Fibroblast of skin of back (primary cell): ENCODE results near the gene RNLS.
"Not testable (repeated sequence)": the region's sequence is repeated elsewhere in the genome, so short reads cannot be mapped to it uniquely, and the experiment has no call there.

Source experiments
- DNase-seq: peaks from one replicate; pipeline ENCODE4 v3.0.0-alpha.2; 2013

Gene RNLS

DNA sequence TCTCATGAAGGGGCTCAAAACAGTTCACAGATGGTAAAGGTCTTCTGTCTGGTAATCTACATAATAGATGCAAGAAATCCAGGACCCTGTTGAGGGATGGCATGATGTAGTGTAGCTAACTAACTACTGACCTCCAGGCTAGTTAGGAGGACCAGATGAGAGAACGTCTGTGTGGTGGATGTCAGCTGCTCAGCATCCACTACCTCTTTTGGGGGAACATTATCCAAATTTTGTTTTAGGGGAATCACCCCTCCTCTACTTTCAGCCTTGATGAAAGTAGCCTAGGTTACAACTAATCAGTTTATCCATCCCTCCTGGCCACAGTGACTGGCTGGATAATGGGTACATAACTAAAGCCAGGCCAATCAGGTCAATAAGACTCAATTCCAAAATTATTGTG lies 246.0 kb downstream of the RNLS start:
- DNase-seq, result no peak

DNA sequence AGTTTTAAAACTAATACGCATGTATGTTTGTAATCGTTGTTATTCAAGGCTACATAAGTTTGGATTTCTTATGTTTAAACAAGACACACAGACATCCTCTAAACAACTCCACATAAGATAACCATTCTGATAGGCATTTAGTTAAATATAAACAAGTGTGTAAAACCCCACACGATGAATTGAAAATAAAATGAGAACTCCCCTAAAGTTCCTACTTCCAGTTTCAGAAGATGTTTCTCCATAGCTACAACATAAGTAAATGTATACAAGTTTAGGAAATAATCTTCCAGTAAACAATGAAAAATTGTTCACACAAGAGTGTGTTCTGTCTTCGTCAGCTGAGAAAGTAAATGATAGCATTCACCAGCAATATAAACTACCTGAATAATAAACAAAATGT lies 246.8 kb downstream of the RNLS start:
- DNase-seq, result no peak

DNA sequence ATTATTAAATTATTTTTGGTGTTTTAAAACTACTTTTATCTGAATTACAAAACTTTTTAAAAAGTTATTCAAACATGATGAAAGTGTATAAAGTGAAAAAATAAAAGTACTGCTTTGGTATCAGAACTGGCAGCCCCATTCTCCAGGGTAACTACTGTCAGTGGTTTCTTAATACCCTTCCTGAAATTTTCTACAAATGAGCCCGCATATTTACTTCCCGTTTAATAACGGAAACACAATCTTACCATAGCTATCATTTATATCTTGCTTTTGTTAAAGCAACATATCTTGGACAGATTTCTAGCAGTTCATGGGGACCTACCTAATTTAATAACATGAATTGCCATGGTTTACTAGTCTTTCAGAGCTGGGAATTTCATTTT lies 249.9 kb downstream of the RNLS start:
- no peak for DNase-seq

DNA sequence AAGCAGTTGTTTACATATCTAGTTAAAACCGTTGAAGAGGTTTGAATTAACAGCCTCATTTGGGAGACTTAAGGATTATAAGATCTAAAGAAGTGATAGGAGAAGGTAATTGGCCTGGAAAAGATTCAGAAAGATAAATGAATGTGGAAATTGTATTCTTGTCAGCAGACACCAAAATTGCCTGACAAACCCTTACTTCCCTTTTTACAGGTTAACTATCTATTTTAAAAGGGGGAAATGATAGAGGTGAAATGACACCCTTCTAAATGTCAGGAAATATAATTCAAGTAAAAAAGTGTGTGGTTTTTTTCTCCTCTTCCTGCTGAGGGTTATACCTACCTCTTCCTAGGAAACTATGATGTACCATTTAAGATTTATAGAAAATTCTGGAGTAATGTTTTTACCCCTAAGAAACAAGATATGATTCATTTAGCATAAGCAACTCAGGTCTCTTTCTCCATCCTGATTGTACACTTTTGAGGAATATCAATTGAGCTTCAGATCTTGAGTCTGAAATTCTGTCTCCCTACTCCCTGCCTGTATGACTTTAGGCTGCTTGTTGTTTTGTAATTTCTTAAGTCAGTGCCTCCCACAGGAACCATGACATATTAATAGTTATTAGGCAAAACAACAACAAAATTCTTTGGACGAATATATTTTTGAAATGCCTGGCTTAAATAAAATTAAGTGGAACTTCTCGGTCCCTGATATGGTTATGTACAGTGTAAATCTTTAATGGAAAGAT lies 250.4 kb downstream of the RNLS start:
- no peak for DNase-seq

DNA sequence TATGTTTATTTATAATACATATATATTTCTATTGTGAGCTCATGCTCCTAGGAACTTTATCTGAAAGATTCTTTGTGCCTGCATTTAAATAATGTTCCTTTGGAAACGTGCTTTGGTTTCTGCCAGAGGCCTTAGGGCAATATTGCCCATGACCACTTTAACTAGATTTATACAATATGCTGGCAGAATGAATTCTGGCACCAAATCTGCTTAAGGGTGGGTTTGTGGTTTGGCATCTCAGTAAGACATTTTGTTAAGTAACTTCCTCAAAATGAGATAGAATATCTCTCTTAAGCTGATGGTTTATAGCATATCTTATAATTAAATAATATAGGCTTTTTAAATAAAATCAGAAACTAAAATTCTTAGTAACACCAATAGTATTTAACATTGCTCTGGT lies 252.9 kb downstream of the RNLS start:
- no peak for DNase-seq

DNA sequence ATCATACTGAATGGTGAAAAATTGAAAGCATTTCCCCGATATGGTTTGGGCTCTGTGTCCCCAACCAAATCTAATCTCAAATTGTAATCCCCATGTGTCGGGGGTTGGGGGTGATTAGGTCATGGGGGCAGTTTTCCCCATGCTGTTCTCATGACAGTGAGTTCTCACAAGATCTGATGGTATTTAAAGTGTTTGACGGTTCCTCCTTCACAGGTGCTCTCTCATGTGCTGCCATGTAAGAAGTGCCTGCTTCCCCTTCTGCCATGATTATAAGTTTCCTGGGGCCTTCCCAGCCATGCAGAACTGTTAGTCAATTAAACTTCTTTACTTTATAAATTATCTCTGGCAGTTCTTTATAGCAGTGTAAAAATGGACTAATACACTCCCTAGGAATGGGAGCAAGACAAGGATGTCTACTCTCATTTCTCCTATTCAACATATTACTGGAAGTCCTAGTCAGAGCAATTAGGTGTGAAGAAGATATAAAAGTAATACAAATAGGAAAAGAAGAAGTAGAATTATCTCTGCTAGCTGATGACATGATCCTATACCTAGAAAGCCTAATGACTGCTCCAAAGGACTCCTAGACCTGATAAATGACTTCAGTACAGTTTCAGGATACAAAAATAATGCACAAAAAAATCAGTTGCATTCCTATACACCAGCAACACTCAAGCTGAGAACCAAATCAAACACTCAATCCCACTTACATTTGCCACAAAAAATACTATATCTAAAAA lies 260.6 kb downstream of the RNLS start:
- no peak for DNase-seq

DNA sequence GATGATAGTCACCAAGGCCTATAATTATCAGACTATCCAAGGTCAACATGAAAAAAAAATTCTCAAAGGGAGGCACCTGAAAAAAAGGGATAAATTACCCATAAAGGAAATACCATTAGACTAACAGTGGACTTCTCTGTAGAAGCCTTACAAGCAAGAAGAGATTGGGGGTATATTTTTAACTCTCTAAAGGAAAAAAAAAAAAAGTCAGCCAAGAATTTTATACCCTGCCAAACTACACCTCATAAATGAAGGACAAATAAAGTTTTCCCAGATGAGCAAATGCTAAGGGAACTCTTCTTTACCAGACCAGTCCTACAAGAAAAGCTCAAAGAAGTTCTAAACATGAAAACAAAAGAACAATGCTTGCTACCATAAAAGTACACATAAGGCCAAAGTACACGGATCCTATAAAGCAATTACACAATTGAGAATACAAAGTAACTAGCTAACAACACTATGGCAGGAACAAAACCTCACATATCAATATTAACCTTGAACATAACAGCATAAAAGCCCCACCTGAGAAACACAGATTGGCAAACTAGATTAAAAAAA lies 263.1 kb downstream of the RNLS start:
- no peak for DNase-seq

DNA sequence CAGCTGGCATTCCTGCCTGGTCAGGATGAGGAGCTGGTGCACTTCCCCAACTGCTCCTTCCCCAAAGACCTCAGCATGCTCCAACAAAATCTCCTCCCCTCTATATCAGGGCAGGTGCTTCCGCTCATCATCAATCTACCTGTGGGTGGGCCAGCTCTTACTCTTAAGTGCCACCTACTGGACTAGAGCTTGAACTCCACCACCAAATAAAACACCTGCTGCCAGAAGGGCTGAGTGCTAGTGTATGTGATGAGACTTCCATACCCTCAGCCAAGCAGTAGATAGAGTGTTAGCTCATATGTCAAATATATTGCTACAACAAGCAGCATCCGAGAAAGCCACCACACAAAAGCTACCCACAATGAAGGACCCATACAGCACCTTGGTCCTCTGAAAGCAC lies 264.3 kb downstream of the RNLS start:
- DNase-seq, result no peak

DNA sequence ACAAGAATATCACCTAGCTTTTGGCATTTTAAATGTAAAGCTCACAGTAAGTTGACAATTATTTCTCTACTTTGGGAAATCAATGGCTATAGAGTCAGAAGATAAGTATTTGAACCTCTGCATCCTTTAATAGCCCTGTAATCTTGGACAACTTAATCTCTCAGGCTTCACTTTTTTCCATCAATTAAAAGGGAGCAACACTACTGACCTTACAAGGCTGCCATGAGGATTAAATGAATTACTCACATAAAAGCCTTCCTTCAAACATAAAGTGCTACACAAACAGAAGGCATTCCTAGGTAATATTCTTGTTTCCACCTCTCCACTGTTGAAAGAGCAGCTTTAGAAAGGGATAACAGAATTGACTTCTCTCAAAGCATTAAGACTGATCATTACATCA lies 266.0 kb downstream of the RNLS start:
- no peak for DNase-seq

DNA sequence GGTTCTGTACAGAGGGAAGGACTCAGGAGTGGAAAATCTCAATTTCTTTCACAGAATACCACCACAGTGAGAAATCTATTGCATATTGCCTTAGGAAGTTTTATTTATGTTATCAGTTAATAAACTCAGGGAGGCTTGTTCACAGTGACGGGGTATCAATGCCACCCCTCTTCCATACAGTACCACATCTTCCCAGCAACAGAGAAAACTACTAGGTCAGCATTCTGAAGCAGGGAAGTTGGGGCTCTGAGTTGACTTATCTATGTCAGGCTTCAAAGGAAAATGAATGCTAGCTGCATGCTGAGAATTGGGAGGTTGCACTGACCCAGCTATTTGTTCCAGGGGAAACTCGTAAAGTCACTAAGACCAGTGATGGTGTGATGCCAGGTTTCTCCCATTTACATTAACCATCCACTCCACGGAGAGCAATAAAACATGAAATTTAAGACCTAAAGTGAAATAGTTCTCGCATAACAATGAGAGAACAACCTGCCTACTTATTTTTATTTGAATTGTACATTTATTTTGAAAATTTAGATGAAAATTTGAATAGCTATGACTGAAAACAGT lies 266.7 kb downstream of the RNLS start:
- DNase-seq, result no peak

DNA sequence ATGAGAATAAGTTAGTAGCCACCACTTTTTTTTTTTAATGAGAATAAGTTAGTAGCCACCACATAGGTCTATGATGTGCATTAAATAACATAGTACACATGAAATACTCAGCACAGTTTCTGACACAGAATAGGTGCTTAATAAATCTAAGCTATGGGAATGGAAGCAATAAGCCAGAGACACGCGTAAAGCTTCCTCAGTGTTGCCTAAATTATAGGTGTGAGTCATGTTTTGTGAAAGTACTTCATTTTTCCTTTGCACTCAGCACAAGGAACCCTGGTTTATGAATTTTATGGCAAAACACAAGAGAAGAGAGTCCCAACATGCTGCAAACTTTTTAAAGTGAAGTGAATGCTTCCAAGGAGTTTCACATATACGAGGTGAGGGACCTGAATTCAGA lies 267.4 kb downstream of the RNLS start:
- DNase-seq, result no peak

DNA sequence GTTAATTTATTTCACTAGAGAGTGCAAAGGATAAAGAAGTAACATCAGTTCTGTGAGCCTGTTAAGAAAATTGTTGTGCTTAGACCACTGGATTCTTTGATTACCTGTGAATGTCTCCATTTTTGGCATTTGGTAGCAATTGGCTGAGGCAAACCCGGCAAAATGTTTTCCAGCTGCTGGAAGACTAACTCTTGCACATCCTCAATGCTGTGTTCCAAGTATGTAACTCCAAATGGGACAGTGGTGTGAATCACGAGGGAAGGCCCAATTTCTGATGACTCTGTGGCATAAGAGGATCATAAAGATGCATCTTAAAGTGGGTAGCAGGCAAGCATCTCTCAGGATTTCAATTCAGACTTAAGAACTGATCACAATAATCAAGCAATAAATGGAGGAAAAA lies 268.8 kb downstream of the RNLS start:
- no peak for DNase-seq

DNA sequence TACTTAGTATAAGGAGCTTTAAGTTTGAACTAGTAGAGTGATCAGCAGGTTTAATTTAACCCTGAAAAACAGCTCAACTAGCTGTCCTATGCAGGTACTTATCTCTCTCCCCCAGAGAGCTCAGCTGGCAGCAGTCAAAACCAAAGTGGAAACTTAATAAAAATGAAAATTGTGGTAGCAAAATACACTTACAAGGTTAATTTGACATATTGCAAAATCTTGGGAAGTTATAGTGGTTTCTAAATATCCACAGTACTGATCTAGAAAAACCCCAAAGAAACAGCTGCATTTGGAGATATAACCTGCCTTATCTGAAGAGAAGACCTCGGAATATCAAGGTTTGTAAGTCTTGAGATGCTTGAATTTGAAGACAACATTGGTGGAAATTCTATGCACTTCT lies 269.2 kb downstream of the RNLS start:
- DNase-seq, result no peak

DNA sequence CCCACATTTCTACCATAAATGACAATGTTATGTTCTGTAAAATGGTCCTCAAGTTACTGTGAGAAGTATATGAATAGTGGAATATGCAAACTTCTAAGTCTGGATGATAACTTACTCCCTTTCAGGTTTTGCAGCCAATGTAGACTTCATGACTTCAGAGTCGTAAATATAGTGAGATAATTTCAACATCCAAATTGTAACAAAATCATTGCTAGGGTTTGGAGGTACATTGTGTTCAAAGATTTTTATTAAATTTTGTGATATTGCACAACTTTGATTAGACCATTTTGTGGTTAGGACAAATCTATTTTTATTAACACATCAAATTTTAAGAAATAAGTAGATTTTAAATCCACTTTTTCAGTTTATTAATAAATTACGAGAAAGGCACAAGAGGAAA lies 270.3 kb downstream of the RNLS start:
- no peak for DNase-seq

DNA sequence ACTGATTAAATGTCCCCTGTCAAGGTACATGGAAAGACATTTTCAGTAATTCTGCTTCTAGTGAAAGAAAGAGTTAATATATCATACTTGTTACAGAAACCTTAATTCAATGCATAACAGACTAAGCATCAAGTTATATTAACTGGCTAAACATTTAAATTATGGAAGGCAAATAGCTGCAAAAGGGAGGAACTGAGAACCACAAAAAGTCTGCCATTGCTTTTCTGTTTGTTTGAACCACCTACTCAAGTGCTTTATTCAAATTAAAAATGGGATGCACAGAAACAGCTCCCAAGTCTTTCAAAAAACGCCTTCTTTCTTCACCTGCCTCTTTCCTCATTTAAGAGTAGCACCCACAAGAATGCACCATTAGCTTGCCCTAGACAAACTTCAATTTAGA lies 271.9 kb downstream of the RNLS start:
- no peak for DNase-seq

DNA sequence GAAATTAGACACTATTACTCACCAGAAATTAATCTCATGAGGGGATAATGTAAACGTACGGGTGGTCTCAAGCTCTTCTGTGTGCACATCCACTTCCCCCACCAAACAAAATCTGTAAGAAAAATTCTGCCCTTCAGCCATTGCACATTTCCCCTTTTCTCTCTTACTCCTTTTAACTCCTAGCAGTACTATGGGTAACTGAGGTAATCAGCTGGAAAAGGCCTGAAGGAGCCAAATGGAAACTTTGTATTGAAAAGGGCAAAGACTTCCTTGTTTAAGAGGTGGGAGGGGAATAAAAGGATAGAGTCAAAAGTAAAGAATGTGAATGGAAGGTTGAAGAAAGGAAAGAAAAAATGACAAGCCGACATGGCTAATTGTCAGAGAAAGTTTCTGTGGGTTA lies 273.8 kb downstream of the RNLS start:
- no peak for DNase-seq

DNA sequence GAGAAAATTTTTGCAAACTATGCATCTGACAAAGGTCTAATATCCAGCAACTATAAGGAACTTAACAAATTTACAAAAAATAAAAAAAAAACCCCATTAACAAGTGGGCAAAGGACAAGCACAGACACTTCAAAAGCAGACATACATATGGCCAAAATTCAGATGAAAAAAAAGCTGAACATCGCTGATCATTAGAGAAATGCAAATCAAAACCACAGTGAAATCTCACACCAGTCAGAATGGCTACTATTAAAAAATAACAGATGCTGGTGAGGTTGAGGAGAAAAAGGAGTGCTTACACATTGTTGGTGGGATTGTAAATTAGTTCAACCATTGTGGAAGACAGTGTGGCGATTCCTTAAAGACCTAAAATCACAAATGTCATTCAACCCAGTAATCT lies 274.8 kb downstream of the RNLS start:
- not testable (repeated sequence) for DNase-seq

DNA sequence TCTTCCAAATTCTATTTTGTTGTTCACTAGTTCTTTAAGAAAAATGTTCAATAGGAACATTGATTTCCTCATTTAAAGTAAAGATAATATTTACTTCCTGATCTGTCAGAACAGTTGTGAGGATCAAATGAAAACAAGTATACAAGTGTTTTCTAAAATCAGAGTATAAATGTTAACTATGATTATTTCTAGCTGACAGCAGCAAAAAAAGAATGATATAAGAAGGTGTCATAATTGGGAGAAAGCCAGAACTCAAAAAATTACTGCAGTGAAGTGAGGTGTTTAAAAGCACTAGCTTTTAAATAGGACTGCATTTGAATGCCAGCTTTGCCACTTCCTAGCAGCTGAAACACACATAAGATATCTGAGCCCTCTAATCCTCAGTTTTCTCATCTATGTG lies 283.3 kb downstream of the RNLS start:
- no peak for DNase-seq

DNA sequence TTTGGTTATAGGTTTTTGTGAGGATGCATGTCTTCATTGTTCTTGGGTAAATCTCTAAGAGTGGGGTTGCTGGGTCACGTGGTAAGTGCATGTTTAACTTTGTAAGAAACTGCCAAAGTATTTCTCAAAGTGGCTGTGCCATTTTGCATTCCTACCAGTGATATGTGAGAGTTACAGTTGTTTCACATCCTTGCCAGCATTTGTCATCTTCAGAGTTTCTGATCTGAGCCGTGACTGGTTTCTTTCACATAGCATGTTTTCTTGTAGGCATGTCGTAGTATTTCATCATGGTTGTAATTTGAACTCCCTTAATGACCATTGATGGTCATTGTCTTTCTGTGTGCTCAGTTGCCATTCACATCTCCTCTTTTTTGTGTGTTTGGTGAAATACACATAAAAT lies 286.0 kb downstream of the RNLS start:
- peak; percentile 17 for DNase-seq

DNA sequence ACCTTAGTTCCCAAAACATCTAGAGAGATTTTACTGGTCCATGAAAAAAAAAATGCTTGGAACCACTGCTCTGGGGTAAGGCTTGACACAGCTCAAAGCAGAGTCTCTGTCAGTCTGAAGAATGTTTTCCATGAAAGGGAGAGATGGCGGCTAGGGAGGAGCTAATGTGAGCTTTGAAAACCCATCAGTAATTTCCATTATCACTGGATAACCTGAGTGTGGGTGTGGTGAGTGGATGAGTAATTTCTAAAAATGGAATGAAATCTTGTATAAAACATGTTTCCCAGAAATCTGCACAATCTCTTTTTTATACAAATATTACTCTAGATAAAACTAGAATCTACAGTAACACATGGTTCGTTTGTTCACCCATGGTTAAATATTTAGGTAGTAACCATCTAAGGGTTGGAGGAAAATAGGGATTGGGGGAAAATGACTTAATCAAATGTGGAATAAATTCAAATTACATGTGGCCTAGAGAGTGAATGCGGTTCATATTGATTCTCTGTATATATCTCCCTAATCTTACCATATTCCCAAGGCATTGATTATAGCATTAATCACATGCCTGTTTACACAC lies 289.4 kb downstream of the RNLS start:
- no peak for DNase-seq

DNA sequence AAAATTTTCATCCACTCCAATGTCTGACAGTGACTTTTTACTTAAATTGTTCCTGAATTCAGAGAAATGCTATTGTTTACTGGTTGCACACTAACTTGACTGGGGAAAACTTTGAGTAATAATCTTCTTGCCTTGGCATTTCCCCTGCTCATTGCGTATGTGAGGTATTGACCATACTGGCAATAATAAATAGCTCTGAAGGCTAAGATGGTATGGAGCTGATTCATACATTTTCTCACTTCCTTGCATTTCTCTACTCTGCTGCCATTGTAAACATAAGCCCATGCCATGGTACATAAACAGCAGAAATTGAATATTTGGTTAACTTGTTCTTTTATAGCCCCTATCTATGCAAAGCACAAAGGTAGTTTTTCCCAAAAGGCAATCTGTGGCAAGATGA lies 290.0 kb downstream of the RNLS start:
- DNase-seq, result peak; percentile 63

DNA sequence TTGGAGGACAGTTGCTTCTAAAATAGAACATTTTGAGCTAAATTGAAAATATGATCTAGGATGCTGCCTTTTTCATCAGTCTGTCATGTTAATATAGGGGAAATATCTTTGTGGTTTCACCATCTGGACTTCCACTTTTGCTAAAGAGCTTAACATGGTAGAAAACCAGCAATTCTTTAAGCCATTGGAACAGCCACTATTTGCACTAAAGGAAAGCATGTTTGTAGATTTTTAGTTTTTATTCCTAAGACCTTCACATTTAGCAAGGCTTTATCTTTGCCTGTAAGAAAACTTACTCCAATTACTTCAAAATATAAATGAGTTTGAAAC lies 291.0 kb downstream of the RNLS start:
- DNase-seq, result no peak

DNA sequence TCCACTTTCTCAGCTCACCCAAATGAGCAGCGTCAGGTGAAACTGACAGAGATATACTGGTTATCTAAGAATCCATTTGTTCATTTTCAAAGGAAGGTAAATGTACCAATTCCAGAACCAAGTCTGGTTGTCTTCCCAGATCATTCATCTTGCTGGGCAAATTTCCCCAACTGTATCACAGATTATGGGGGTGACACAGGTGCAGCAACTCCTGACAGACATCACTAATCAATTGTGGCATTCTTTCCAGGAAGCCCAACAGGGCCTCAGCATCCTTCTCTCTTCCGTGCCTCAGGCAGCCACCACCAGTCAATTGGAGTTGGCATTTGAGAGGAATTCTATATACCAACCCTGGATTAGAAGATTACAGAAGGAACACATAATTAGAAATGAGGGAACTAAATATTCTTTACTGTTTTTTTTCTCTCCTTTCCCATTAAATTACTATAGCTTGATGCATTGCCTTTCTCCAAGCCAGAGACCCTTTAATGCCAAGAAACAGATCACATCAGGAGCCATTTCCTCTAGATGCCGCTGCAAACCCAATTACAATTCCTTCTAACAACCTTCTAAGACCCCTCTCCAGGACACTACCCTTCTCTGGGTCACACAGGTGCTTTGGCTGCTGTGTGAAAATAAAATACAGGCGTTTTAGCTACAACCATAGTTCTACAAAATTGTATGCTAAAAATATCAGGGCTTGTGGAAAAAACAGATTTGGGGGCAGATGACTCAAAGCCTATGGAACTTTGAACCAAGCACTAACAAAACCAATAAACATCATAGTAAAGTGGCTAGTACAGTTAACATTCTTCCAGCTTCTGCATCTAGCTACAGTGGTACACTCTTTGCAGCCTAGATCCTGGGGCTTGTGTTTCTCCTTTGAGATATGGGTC lies 291.6 kb downstream of the RNLS start:
- no peak for DNase-seq
